Astrocyte of the spinal cord (primary cell): ENCODE measurements around the gene OGDH.

Source experiments
- DNase-seq: peaks from one replicate; pipeline ENCODE4 v3.0.0; 2011; ENCODE audit warnings: low read depth, low spot score
- H3K4me3 ChIP-seq: 2 replicates; pipeline ENCODE4 v1.5.1; 2011; ENCODE audit warnings: low read depth, mild to moderate bottlenecking, low read length, moderate library complexity
- CTCF ChIP-seq: IDR thresholded peaks from 2 replicates; pipeline ENCODE4 v1.5.1; 2012; ENCODE audit warnings: low read depth, mild to moderate bottlenecking, low read length, inconsistent platforms
- in situ Hi-C: cut with HindIII; loops from 2 replicates; pipeline ENCODE4 v1.10.0; 2017; ENCODE audit warnings: low sequenced_read_pairs

OGDH gene

GRCh38 chr7:44633254-44634186, 27.1 kb downstream of the OGDH start:
- no peak for TF ChIP-seq CTCF
- DNase-seq = peak; percentile 97
- in situ Hi-C loops = no loop called here
- H3K4me3 ChIP-seq = no peak overlapping the region

GRCh38 chr7:44634187-44634838, 27.9 kb downstream of the OGDH start:
- no peak overlapping the region for H3K4me3 ChIP-seq
- no peak for TF ChIP-seq CTCF
- no peak for DNase-seq
- in situ Hi-C loops = no loop called here

- no peak overlapping the region for H3K4me3 ChIP-seq
- DNase-seq = no peak
- in situ Hi-C loops = no loop called here
- TF ChIP-seq CTCF = no peak
Observed at GRCh38 chr7:44634839-44635591, 28.6 kb downstream of the OGDH start.

- no peak overlapping the region for H3K4me3 ChIP-seq
- no peak for TF ChIP-seq CTCF
- DNase-seq = no peak
- in situ Hi-C loops = no loop called here
Observed at GRCh38 chr7:44636041-44636584, 29.7 kb downstream of the OGDH start.

GRCh38 chr7:44636926-44637325, 30.5 kb downstream of the OGDH start:
- no peak for DNase-seq
- in situ Hi-C loops = no loop called here
- no peak for TF ChIP-seq CTCF
- no peak overlapping the region for H3K4me3 ChIP-seq
